NCI-H2196 (cell line): ENCODE measurements around the gene TMEM91.
A peak's percentile ranks its signal among the peaks of the same experiment; 100 is the strongest.
"Not testable (repeated sequence)": the region's sequence is repeated elsewhere in the genome, so short reads cannot be mapped to it uniquely, and the experiment has no call there.

Experiments
- DNase-seq: peaks from one replicate; lab custom pipeline; 2025; ENCODE audit not compliant: unreplicated experiment; lab: John Stamatoyannopoulos, UW

TMEM91 gene

DNA sequence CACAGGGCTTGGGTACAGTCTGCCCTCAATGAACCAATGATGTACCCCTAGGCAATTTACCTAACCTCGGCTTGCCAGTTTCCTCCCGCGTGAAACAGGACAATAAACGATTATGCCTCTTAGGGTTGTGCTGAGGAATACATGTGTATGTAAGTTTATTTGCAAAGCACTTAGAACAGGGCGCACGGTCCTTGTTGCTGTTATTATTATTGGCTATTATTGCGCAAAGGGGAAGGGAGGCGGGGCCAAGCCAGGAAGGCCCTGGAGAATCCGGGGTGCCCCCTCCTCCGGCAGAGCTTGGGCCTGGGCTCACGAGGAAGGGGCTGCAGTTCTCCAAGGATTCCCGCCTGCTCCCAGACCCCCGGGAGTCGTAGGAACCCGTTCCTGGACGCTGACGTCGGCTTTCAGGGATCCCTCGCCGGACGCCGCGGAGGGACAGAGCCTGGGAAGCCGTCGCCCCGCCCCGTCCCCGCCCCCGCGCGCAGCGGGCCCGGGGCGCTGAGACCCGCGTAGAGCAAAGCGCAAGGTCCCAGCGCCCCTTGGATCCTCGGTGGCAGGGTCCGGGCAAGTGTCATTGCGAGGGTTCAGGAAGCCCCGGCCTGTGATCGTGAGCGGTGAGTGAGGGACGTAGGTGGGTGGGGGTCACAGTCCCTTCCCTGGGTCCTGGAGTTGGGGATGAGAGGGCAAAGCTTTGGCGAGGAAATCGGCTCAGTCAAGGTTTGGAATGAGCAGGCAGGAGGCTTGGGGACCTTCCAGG lies at the start of gene TMEM91:
TMEM91 (plus strand) TSS at position 293 of the 757 bp plus-strand sequence. CDS start 1,777 bp downstream, outside the sequence.
- DNase-seq = no peak

DNA sequence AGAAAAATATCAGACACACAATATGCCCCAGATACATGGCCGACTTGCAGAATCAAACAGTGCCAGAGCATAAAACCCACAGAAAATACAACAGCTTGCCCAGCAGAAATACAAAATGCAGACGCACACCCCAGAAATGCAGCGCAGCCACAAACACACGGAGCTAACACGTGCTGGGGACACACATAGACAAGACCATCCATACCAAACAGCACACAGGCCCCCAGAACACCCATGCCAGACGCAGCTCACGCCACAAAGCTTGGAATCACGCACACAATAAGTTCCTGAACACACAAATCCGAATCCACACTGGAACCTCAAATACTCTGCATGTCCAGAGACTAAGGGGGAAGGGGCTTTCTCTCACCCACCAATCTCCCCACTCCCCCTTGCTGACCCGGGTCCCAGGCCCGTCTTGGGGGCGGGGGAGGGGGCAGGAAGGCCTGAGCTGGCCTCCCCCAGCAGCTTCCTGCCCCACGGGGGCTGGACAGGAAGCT lies 49.2 kb upstream of the TMEM91 start:
- DNase-seq = no peak

DNA sequence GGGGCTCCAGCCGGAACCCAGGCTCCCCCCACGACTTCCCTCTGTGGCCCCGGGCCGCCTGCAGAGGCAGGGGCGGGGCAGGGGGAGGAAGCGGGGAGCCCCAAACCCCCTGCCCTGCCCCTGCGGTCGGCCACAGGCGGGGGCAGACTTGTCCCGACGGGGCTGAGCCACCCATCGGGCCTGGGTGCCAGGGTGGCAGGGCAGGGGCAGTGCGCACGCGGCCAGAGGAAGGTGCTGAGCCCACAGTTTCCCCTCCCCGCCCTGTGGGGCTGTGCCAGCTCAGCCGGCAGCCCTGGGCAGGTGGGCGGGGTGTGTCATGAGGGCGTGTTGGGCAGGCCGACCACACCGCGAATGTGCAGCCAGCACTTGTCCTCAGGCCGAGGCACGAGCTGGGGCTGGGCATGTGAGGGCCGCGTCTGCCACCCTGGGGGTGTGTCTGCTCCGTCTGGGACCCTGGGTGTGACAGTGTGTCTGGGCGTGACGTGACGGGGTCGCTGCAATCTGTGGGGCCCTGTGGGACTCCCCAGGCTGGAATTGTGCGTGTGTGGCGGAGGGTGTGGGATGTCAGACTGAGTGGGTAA lies 48.7 kb upstream of the TMEM91 start:
- DNase-seq = peak; percentile 34

DNA sequence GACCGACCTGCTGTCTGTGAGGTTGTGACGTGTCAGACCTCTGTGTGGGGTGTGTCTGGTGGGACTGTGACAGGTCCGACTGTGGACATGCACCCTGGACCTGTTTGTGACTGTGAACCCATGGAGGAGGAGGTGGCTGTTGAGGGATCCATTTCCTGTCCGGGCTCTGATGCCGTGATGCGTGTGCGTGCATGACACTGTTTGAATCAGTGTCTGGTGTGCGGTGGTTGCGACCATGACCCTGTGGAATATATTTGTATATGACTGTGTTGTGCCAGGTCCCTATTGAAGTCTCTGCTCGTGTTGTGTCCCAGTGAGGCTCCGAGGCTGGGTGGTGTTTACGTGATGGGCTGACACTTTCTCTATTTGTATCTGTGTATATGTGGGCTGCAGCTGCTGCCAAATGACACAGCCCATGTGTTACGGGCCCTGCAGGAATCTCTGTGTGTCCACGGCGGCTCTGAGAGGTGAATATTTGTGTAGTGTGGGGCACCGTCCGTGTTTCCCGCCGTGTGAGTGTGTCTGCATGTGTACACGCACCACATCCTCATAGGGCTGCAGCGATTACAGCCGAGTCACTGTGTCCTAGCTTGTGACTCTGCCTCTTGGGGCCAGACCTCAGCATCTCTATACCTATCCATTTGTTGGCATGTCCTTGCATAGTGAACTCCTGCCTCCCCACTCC lies 48.0 kb upstream of the TMEM91 start:
- DNase-seq = no peak

DNA sequence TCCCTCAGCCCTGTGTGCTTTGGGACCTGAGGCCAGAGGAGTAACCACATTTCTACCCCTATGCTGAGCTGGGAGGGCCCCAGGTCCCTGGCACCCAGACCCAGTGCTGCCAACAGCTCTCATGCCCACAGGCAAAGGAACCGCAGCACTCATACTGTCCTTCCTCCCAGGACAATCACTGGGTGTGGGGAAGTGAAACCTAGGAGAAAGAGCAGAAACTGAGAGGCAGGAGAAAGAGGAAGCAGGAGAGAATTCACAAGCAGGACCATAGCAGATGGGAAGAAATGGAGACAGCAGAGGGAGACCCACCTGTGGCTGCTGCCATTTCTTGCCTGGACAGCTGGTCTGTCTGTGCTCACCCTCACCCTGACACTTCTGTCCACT lies 47.5 kb upstream of the TMEM91 start:
- no peak for DNase-seq

DNA sequence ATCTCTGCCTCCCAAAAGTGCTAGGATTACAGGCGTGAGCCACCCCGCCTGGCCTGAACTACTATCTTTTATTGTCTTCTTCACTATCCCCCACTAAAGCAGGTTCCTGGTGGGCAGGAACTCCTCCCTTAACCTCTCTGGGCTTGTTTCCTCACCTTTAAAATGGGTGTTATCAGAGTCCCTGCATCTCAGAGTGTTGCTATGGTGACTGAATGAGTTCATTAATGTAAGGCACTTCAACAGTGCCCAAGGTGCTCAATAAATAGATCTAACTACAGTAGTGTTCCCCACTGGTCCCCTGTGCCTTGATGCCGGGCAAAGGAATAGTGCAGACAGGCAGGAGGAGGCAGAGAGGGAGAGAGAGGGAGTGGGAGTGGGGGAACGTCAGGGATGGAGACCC lies 45.9 kb upstream of the TMEM91 start:
- no peak for DNase-seq

DNA sequence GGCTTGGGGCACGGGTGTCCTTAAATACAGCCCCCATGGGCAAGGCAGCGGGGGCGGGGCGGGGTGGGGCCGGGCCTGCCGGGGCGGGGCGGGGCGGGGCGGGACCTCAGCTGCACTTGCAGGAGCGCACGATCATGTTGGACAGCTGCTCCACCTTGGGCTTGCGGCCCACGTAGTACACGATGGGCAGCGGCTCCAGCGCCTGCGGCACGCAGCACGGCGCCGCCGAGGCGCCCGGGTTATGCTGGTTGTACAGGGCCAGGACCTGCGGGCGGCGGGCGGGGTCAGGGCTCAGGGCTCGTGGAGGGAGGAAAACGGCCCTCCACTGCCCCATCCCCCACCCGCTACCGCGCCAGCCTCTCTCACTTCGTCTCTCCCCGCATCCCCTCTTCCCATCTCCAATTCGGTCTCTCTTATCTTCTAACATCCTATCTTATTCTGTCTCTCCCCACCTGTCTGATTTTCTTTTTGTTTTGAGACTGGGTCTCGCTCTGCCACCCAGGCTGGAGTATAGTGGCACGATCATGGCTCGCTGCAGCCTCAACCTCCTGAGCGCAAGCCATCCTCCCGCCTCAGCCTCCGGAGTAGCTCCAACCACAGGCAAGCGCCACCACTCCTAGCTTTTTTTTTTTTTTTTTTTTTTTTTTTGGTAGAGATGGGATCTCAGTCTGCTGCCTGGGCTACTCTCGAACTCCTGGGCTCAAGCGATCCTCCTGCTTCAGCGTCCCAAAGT lies 45.2 kb upstream of the TMEM91 start:
- no peak for DNase-seq

DNA sequence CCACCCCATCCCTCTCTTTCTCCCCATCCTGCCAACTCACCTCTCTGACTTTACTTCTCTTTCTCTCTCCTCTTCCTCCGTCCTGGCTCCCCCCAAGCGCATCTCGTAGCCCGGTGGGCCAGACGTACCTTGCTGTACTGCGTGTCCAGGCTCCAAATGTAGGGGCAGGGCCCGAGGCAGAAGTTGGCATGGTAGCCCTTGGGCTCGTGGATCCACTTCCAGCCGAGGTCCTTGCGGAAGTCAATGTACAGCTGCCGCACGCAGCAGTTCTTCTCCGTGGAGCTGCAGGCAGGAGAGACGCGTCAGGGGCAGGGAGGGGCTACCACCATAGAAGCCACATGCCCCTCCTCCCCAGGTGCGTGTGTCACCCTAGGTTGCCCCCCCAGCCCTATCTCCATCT lies 44.3 kb upstream of the TMEM91 start:
- DNase-seq = no peak

DNA sequence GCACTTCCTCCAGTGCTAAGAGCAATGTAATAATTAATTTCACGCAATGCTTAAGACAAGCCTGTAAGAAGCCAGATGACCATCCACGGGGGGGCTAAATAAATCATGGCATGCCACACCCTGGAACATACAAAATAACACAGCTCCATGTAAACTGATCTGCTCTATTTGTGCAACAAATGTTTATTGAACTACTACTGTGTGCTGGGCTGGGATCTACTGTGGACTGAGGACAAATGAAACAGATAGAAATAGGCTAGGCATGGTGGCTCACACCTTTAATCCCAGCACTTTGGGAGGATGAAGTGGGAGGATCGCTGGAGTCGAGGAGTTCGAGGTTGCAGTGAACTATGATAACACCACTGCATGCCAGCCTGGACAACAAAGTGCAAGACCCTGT lies 43.9 kb upstream of the TMEM91 start:
- no peak for DNase-seq

DNA sequence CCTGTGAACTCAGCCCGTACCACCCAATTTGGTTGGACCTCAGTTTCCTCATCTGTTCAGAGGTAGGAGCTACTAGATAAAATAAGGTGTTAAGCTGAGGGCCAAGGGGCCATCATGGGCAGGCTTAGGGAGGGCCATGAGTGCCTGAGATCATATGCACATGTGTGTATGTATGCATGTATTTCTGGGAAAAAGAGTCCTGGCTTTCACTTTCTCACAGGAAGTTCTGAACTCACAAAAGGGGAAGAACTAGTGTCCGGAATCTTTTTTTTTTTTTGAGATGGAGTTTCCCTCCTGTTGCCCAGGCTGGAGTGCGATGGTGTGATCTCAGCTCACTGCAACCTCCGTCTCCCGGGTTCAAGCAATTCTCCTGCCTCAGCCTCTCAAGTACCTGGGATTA lies 41.5 kb upstream of the TMEM91 start:
- no peak for DNase-seq

DNA sequence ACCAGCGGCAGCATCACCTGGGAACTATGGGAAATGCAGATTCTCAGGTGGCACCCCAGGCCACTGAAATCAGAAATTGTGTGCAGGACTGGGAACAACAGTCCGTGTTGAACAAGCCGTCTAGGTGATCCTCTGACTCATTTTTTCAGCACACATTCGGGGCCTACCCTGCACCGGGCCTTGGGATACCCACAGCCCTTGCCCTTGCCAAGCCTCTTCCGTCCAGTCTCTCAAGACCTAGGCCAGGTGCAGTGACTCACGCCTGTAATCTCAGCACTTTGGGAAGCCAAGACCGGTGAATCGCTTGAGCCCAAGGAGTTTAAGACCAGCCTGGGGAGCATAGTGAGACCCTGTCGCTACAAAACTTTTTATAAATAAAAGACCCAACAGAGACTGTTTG lies 40.9 kb upstream of the TMEM91 start:
- DNase-seq = no peak

DNA sequence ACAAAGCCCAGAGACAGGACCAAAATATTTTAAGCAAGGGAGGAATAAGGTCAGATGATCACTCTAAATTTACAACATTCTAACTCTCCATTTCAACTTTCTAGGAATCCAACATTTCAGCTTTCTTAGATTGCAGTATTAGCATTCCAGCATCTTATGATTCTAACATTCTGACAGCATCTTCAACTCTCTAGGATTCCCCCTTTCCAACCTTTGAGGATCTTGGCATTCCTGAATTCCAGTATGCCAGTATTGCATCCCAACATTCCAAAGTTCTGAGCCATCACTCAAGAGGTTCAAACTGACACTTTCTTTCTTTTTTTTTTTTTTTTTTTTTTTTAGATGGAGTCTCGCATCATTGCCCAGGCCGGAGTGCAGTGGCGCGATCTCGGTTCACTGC lies 36.4 kb upstream of the TMEM91 start:
- DNase-seq = no peak

DNA sequence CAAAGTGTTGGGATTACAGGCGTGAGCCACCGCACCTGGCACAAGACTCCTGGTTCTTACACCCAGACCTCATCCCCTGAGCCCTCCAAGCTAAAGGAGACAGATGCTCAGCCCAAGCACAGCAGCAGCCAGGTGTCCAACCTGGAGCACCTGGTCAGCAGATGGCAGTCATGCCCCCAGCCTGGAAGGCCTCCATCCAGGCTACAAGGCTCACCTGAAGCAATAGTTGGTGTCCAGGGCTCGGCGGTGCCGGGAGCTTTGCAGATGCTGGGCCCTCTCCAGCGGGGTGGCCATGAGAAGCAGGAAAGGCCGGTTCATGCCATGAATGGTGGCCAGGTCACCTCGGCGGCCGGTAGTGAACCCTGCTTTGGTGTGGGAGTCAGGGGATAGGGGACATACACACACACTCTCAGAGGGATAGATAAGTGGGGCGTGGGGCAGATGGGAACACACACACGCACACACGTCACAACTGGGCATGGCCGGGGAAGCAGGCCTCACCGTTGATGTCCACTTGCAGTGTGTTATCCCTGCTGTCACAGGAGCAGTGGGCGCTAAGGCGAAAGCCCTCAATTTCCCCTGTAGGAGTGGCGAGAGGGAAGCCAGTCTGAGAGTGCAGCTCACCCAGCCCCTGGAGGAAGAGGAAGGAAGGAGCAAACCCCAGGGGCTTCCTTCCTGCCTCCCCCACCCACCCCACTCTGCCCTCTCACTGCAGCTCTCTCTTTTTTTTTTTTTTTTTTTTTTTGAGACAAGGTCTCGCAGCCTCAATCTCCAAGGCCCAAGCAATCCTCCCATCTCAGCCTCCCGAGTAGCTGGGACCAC lies 34.5 kb upstream of the TMEM91 start:
- DNase-seq = peak; percentile 34

DNA sequence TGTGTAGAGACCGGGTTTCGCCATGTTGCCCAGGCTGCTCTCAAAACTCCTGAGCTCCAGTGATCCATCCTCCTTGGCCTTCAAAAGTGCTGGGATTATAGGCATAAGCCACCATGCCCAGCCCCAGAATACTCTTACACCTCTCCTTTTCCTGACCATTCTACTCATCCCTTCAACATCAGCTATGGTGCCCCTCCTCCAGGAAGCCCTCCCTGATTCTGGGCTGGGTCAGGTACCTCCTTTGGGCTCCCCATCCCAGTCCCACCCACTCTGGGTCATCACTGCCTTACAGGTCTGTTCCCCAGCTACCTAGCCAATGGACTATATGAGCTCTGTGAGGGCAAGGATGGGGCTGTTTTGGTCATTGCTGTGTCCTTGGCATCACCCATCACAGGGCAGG lies 32.2 kb upstream of the TMEM91 start:
- no peak for DNase-seq

DNA sequence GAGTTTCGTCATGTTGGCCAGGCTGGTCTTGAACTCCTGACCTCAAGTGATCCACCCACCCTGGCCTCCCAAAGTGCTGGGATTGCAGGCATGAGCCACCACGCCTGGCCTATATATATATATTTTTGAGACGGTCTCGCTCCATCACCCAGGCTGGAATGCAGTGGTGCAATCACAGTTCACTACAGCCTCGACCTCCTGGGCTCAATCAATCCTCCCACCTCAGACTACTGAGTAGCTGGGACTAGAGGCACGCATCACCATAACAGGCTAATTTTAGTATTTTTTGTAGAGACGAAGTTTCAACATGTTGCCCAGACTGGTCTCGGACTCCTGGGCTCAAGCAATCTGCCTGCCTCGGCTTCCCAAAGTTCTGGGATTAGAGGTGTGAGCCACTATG lies 29.4 kb upstream of the TMEM91 start:
- not testable (repeated sequence) for DNase-seq

DNA sequence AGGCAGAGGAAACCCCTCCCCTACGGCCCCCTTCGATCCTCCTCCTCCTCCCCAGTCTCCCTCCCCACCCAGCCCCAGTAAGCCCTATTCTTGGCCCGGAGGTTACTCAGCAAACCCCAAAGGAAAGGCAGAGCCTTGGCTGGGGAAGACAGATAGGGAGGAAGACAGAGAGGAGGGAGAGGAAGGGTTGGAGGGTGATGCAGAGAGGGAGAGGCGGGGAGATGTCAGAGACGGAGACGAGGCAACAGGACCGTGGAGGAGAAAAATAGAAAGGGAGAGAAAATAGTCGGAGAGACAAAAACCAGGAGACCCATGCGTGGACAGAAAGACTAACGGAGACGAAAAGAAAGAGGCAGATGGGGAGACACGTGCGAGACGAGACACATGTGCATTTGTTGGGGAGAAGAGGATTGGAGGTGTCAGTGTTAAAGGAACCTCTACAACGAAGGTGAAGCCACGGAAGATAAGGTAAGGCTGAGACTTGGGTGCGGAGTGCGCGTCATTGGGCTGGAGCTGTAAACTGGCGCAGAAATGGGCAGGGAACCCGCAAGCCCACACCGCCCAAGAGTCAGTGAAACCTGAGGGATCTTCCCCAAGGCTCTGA lies 25.5 kb upstream of the TMEM91 start:
- no peak for DNase-seq

DNA sequence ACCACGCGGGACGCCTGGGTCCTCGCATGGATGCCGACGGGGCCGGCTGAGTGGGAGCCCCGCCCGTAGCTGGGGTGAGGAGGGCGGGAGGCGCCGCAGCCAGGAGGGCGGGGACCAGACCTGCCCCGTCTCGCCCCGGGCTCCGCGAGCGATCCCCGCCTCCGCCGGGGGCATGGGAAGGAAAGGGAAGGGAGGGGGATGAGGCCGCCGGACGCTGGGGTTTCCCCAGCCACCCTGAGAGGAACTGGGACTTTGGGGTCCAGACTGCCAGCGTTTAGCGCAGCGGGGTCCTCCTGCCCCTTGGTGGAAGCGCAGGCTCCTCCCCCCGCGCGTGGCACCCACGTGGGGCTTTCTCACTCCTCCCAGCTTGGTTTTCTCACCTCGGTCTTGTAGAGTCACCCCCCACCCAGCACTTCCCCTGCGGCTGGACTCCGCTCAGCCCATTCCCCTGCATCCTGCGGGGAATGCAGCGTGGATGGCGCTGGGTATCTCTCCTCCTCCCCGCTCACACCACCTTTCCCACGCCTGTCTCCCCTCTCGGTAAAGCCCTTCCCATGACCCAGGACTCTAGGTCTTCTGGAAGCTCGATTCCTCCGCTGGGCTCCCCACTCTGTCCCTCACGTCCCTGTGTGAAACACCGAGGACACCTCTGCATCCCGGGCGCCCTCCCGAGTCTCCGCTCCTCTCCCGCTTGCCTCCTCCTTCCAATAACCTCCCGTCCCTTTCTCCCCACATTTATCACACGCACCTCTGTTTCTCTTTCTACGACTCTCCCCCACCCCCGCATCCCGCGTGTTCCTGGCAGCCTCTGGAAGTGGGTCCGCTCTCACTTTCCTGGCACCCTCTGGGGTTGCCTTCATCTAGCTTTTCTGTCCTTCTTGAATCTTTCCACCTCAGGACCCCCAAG lies 24.7 kb upstream of the TMEM91 start:
- peak; percentile 30 for DNase-seq

DNA sequence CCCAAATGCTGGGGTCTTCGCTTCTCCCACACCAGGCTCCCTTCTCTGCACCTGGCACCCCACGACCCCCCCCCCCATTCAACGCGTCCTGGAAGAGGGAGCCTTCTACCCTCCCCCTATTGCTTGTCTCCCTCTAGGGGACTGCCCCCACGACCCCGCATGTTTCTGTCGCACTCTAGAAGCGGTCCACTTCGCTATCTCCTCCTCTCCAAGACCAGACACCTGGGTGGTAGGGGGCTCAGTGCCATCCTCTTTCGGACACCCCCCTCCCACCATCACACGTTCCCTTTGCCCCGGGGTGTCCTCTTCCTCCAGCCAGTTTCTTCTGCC lies 24.1 kb upstream of the TMEM91 start:
- DNase-seq = no peak
